HepG2 (cell line): Measurements from ENCODE around the gene SGSH. TPM values are rescaled to one million over a fixed set of nuclear protein-coding genes. Genes with fewer than 3 reads are reported as not detected.

Experiments
- EZH2 ChIP-seq: conservative IDR thresholded peaks from 2 replicates; pipeline ENCODE4 v1.6.1; 2012; ENCODE audit warnings: mild to moderate bottlenecking, low read depth, low read length, moderate library complexity
- FIP1L1 ChIP-seq: fragments of 200-400 bp; formaldehyde crosslinking; IDR thresholded peaks from 2 replicates; pipeline ENCODE4 v1.6.1; 2018; ENCODE audit warnings: low read depth, mild to moderate bottlenecking, low read length, moderate library complexity, borderline replicate concordance; ENCODE audit not compliant: insufficient read depth
- GABPA ChIP-seq, 2 experiments: IDR thresholded peaks; 2 replicates each; pipeline ENCODE4 v1.6.1; 2011 to 2016; ENCODE audit warnings: low read depth in 2 of 2, low read length in 1 of 2, missing biosample characterization in 1 of 2, missing genetic modification characterization in 1 of 2
- HHEX ChIP-seq: IDR thresholded peaks from 2 replicates; pipeline ENCODE4 v1.6.1; 2016; ENCODE audit warnings: control low read depth
- IRX3 ChIP-seq: sonication (generic); formaldehyde crosslinking; IDR thresholded peaks from 2 replicates; pipeline ENCODE4 v1.8.1; 2023; ENCODE audit warnings: mild to moderate bottlenecking, low read depth, missing genetic modification reagents, borderline replicate concordance
- MED8 ChIP-seq: sonication (generic); formaldehyde crosslinking; IDR thresholded peaks from 2 replicates; pipeline ENCODE4 v1.8.1; 2023; ENCODE audit warnings: mild to moderate bottlenecking, missing genetic modification reagents; ENCODE audit not compliant: insufficient replicate concordance
- PREB ChIP-seq: sonication (generic); formaldehyde crosslinking; IDR thresholded peaks from 2 replicates; pipeline ENCODE4 v1.4.0; 2020; ENCODE audit warnings: missing genetic modification reagents
- RBAK ChIP-seq: sonication (generic); formaldehyde crosslinking; IDR thresholded peaks from 2 replicates; pipeline ENCODE4 v1.5.1; 2020; ENCODE audit warnings: mild to moderate bottlenecking, missing genetic modification reagents
- TAF15 ChIP-seq: fragments of 200-400 bp; formaldehyde crosslinking; IDR thresholded peaks from one replicate; pipeline ENCODE4 v1.6.1; 2018; ENCODE audit warnings: mild to moderate bottlenecking, low read depth, low read length; ENCODE audit not compliant: poor library complexity, severe bottlenecking
- ZKSCAN5 ChIP-seq: sonication (generic); formaldehyde crosslinking; IDR thresholded peaks from 2 replicates; pipeline ENCODE4 v1.5.1; 2020; ENCODE audit warnings: mild to moderate bottlenecking, missing genetic modification reagents
- ZMAT5 ChIP-seq: sonication (generic); formaldehyde crosslinking; IDR thresholded peaks from 2 replicates; pipeline ENCODE4 v1.5.0; 2020; ENCODE audit warnings: mild to moderate bottlenecking, low read depth, missing genetic modification reagents, borderline replicate concordance
- ZNF441 ChIP-seq: sonication (generic); formaldehyde crosslinking; IDR thresholded peaks from 2 replicates; pipeline ENCODE4 v1.7.0; 2021; ENCODE audit warnings: missing genetic modification reagents, borderline replicate concordance
- ZNF496 ChIP-seq: sonication (generic); formaldehyde crosslinking; IDR thresholded peaks from 2 replicates; pipeline ENCODE4 v1.8.1; 2023; ENCODE audit warnings: mild to moderate bottlenecking, moderate library complexity, missing genetic modification reagents; ENCODE audit not compliant: insufficient replicate concordance
- ZNF550 ChIP-seq: sonication (generic); formaldehyde crosslinking; IDR thresholded peaks from 2 replicates; pipeline ENCODE4 v1.4.0; 2020; ENCODE audit warnings: mild to moderate bottlenecking, missing genetic modification reagents, borderline replicate concordance
- ZNF556 ChIP-seq: sonication (generic); formaldehyde crosslinking; IDR thresholded peaks from 2 replicates; pipeline ENCODE4 v1.4.0; 2020; ENCODE audit warnings: mild to moderate bottlenecking, missing genetic modification reagents, borderline replicate concordance
- ZNF567 ChIP-seq: sonication (generic); formaldehyde crosslinking; IDR thresholded peaks from 2 replicates; pipeline ENCODE4 v1.8.1; 2023; ENCODE audit warnings: mild to moderate bottlenecking, missing genetic modification reagents, borderline replicate concordance
- ZNF878 ChIP-seq: sonication (generic); formaldehyde crosslinking; IDR thresholded peaks from 2 replicates; pipeline ENCODE4 v1.8.1; 2023; ENCODE audit warnings: mild to moderate bottlenecking, missing genetic modification reagents, moderate library complexity
- polyA plus RNA-seq, 8 experiments: library from polyadenylated mRNA; depleted of rRNA in 3 of 8; stranded (reverse) in 7 of 8; unstranded in 1 of 8; fragments of >200 nt; fragmentation: Illumina TruSeq in 4 of 8; extraction: Trizol in 4 of 8; gene quantifications; 2 replicates each; pipeline versions ENCODE4 v1.2.1 to v1.2.3, GENCODE V29; 2011 to 2016; ENCODE audit warnings: low read depth in 4 of 8, missing spikeins in 1 of 8, mixed read lengths in 1 of 8; ENCODE audit not compliant: insufficient read depth in 1 of 8
- total RNA-seq, 5 experiments: library from RNA; depleted of rRNA; stranded (reverse); fragments of >200 nt; fragmentation: Illumina TruSeq; extraction: Trizol; gene quantifications; 2 replicates each; pipeline ENCODE4 v1.2.3, GENCODE V29; 2016; ENCODE audit warnings: low read depth in 1 of 5
- TF ChIP-seq, protein P1 (sequence below): sonication (generic); formaldehyde crosslinking; IDR thresholded peaks from 2 replicates; pipeline ENCODE4 v1.4.0; 2020; ENCODE audit warnings: missing genetic modification reagents

Gene SGSH
- total and polyA plus RNA-seq, 2 of the 13 experiments (the other 11 are each of a cell fraction or from before 2014, with no cell fraction given): 12.2 to 17.6 TPM

GRCh38 chr17:80263253-80264204 lies 43.4 kb upstream of the SGSH start (continued):
- TF ChIP-seq ZKSCAN5 (CRISPR knock-in tag): no peak
- peak; percentile 48; the same call in 1 of the 2 replicates for TF ChIP-seq ZNF556 (CRISPR knock-in tag)
- TF ChIP-seq RBAK (CRISPR knock-in tag): no peak
- TF ChIP-seq TAF15: no peak
- no peak for TF ChIP-seq IRX3 (CRISPR knock-in tag)
- TF ChIP-seq PREB (CRISPR knock-in tag): no peak
- TF ChIP-seq, protein P1, sequence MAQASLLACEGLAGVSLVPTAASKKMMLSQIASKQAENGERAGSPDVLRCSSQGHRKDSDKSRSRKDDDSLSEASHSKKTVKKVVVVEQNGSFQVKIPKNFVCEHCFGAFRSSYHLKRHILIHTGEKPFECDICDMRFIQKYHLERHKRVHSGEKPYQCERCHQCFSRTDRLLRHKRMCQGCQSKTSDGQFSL (CRISPR knock-in tag): peak; percentile 62
- no peak for TF ChIP-seq ZNF550 (CRISPR knock-in tag)
- no peak; the same call in 1 of the 2 replicates for TF ChIP-seq ZNF878 (CRISPR knock-in tag)
- TF ChIP-seq ZMAT5 (CRISPR knock-in tag): no peak
- no peak for TF ChIP-seq ZNF441 (CRISPR knock-in tag)
- TF ChIP-seq MED8 (CRISPR knock-in tag): no peak
- TF ChIP-seq HHEX (CRISPR knock-in tag): no peak
- TF ChIP-seq FIP1L1: no peak
- TF ChIP-seq EZH2: no peak
- TF ChIP-seq ZNF496: no peak
- TF ChIP-seq ZNF567: no peak
- TF ChIP-seq GABPA (IDR thresholded peaks at IDR 0.05; ENCODE audit: low read depth, low read length): no peak
- 0 out of 2 replicates have a peak, but pooled peaks have one; percentile 20 for TF ChIP-seq GABPA (CRISPR knock-in tag; IDR thresholded peaks at IDR 0.05; ENCODE audit: low read depth)
